ENCODE measurements around the gene CD300C.

- TF ChIP-seq POLR2A (IDR thresholded peaks at IDR 0.05) (no peak), CTCF (IDR thresholded peaks at IDR 0.05) (no peak)
Measured at GRCh38 chr17:74549343-74549742, 3.4 kb upstream of the CD300C start.

Data from esophagus squamous epithelium (tissue), 4 donors.